ENCODE measurements around the gene MAGEF1.

The MAGEF1 gene

DNA sequence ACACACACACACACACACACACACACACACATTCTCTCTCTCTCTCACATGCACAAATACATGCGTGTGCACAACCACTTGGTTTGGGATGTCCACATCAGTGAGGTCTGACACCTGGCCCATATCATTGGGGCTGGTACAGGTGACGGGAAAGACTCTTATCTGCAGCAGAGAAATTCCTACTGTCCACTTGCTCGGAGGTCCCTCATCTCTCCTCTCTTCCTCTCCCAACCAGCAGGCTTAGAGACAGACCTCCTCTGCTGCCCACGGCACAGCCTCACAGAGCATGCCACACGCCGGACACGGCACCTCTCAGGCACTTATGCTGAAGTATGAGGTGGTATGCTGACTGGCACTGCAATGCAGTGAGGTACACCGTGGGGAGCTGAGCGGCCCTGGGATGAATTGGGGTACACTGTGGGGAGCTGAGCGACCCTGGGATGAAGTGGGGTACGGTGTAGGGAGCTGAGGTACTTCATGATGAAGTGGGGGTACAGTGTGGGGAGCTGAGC is 41.7 kb downstream of the MAGEF1 start:
- DNase-seq (ENCODE audit: low read depth in 2 of 2), result no peak

DNA sequence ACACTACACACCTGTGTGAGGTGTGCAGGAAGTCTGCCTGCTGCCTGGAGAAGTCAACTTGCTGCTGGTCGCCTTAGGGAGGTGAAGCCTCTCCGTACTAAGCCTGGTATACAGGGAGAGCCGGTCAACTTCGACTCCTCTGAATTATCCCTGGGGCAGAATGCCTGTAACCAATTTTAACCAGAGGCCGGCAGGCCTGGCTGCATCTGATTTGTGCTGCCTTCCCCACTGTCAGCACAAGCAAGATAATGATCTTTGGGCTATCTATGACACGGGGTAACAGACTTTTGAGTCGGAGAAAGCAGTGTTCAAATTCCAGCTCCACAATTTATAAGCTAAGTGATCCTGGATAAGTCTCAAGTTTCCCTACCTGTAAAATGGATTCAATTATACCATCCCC is 42.3 kb downstream of the MAGEF1 start:
- DNase-seq (ENCODE audit: low read depth in 2 of 2), result no peak

- DNase-seq (ENCODE audit: low read depth in 2 of 2), result no peak
Measured at GRCh38 chr3:184666442-184666841, 45.4 kb downstream of the MAGEF1 start.

DNA sequence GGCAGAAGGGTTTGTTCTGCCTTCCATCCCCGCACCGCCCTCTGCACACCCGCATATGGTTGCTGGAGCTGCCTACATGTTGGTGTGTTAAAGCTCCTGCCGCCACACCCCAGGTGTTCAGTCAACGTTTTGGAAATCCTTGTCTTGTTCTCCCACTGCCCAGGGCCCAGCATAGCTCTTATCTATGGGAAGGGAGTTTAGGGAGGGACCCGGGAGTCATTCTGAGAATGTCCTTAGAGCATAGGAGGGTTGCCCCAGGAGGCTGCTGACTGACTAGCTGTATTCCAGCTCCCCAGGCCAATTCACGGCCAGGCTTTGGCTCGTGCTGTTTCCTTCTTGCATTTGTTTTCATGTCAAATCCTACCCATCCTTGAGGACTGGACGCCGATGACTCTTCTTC is 46.8 kb downstream of the MAGEF1 start:
- no peak for DNase-seq (ENCODE audit: low read depth in 2 of 2)

DNA sequence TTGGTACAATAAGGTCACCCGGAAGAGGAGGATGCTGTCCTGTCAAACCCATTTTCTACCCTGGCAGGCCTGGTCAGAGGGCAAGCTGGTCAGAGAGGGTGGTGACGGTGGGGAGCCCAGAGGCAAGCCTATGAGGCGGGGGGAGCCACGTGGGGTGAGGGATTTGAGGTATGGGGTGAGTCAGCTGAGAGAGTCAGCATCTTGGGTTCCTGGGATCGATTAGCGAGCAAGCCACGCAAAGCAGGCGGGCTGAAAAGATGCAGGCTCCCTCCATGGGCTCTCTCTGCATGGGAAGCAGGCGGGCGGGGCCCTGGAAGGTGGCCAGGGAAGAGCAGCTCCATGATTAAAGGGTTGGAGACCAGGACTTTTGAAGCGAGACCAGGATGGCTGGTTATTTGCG is 48.1 kb downstream of the MAGEF1 start:
- no peak for DNase-seq (ENCODE audit: low read depth in 2 of 2)

GRCh38 chr3:184663356-184663755 is 48.5 kb downstream of the MAGEF1 start:
- no peak for DNase-seq (ENCODE audit: low read depth in 2 of 2)

GRCh38 chr3:184662187-184662586 is 49.7 kb downstream of the MAGEF1 start:
- no peak for DNase-seq (ENCODE audit: low read depth in 2 of 2)

DNA sequence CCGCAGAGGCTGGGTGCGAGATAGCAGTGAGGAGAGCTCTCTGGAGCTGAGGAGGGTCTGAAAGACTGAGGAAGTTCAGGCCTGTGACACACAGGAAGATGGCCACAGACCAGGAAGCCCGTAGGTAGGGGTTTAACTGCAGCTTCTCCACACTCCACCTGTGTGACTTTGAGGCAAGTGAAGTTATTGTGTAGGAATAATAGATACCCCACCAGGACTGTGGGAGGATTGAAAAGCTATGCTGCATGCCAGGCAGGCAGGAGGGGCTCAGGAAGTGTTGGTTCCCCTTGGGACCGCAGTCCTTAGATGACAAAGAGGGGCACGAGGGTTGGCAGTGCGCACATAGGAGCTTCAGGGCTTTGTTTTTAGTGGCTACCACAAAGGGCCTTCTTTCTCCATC is 50.9 kb downstream of the MAGEF1 start:
- DNase-seq (ENCODE audit: low read depth in 2 of 2), result no peak

Measured in stimulated activated CD8-positive, alpha-beta memory T cell treated with anti-CD3 and anti-CD28 coated beads, Interleukin-15, amount 100 ng/mL, for 4 hours (primary cell).